SK-N-SH (cell line): Measurements from ENCODE around the gene TSHR.

Experiments
- CHD2 ChIP-seq: fragments of 150-350 bp; IDR thresholded peaks from 2 replicates; pipeline ENCODE4 v1.6.1; 2018; ENCODE audit warnings: low read length; ENCODE audit not compliant: partially characterized antibody
- CTCF ChIP-seq: fragments of 200-600 bp; sonication (generic); IDR thresholded peaks from 2 replicates; pipeline ENCODE4 v1.6.1; 2017; ENCODE audit warnings: antibody characterized with exemption, mild to moderate bottlenecking, moderate library complexity
- GABPA ChIP-seq: IDR thresholded peaks from 2 replicates; pipeline ENCODE4 v1.4.0; 2012; ENCODE audit warnings: low read depth, mild to moderate bottlenecking
- POLR2AphosphoS5 ChIP-seq: IDR thresholded peaks from 2 replicates; pipeline ENCODE4 v1.6.1; 2012; ENCODE audit warnings: low read depth, low read length
- RAD21 ChIP-seq: IDR thresholded peaks from 2 replicates; pipeline ENCODE4 v1.6.1; 2012; ENCODE audit warnings: mild to moderate bottlenecking, low read length
- TCF12 ChIP-seq: IDR thresholded peaks from 2 replicates; pipeline ENCODE4 v1.4.0; 2012

- TF ChIP-seq TCF12 (no peak), CTCF (no peak), RAD21 (no peak), GABPA (no peak), CHD2 (no peak), POLR2AphosphoS5 (no peak)
These were observed 216.9 kb downstream of the TSHR start for GRCh38 chr14:81172353-81172752.
